ENCODE measurements around the gene CPTP.

Gene CPTP

GRCh38 chr1:1308756-1309250 lies 15.8 kb upstream of the CPTP start:
- H3K4me1 ChIP-seq (ENCODE audit: insufficient read depth, insufficient read length), result peaks cover 16% of the 10 kb centered on the region
- no peak for DNase-seq (ENCODE audit: low read depth, low spot score)
- H3K4me3 ChIP-seq (ENCODE audit: insufficient read length, low read depth), result peak overlapping the region; percentile 70
- H3K9me3 ChIP-seq (ENCODE audit: insufficient read depth, low read length), result no peaks in the 10 kb centered on the region
- peaks cover 49% of the 10 kb centered on the region for H3K36me3 ChIP-seq (ENCODE audit: insufficient read depth, insufficient read length, low read length)
- TF ChIP-seq YY1 (IDR thresholded peaks at IDR 0.05; ENCODE audit: insufficient read depth, insufficient read length) (no peak), ZNF274 (IDR thresholded peaks at IDR 0.05; ENCODE audit: low read depth, low read length) (no peak), SUZ12 (IDR thresholded peaks at IDR 0.05; ENCODE audit: extremely low read depth, insufficient read depth, insufficient read length) (no peak)
- H3K9ac ChIP-seq (ENCODE audit: insufficient read length, low read depth), result peak overlapping the region; percentile 90
- no peaks in the 10 kb centered on the region for H3K27me3 ChIP-seq (ENCODE audit: insufficient read depth, insufficient read length)

GRCh38 chr1:1309251-1310108 lies 15.1 kb upstream of the CPTP start:
- peak overlapping the region; percentile 70 for H3K4me3 ChIP-seq (ENCODE audit: insufficient read length, low read depth)
- peaks cover 14% of the 10 kb centered on the region for H3K4me1 ChIP-seq (ENCODE audit: insufficient read depth, insufficient read length)
- H3K36me3 ChIP-seq (ENCODE audit: insufficient read depth, insufficient read length, low read length), result peaks cover 56% of the 10 kb centered on the region
- no peaks in the 10 kb centered on the region for H3K9me3 ChIP-seq (ENCODE audit: insufficient read depth, low read length)
- TF ChIP-seq YY1 (IDR thresholded peaks at IDR 0.05; ENCODE audit: insufficient read depth, insufficient read length), result no peak
- peak overlapping the region; percentile 90 for H3K9ac ChIP-seq (ENCODE audit: insufficient read length, low read depth)
- DNase-seq (ENCODE audit: low read depth, low spot score), result no peak
- H3K27me3 ChIP-seq (ENCODE audit: insufficient read depth, insufficient read length), result no peaks in the 10 kb centered on the region

GRCh38 chr1:1310109-1310385 lies 14.6 kb upstream of the CPTP start:
- H3K9ac ChIP-seq (ENCODE audit: insufficient read length, low read depth), result peak overlapping the region; percentile 90
- no peak overlapping the region for H3K4me3 ChIP-seq (ENCODE audit: insufficient read length, low read depth)
- no peak for TF ChIP-seq YY1 (IDR thresholded peaks at IDR 0.05; ENCODE audit: insufficient read depth, insufficient read length)
- no peak for TF ChIP-seq ZNF274 (IDR thresholded peaks at IDR 0.05; ENCODE audit: low read depth, low read length)
- TF ChIP-seq SUZ12 (IDR thresholded peaks at IDR 0.05; ENCODE audit: extremely low read depth, insufficient read depth, insufficient read length), result no peak
- H3K9me3 ChIP-seq (ENCODE audit: insufficient read depth, low read length), result no peaks in the 10 kb centered on the region
- DNase-seq (ENCODE audit: low read depth, low spot score), result no peak
- peaks cover 15% of the 10 kb centered on the region for H3K4me1 ChIP-seq (ENCODE audit: insufficient read depth, insufficient read length)
- peaks cover 61% of the 10 kb centered on the region for H3K36me3 ChIP-seq (ENCODE audit: insufficient read depth, insufficient read length, low read length)
- no peaks in the 10 kb centered on the region for H3K27me3 ChIP-seq (ENCODE audit: insufficient read depth, insufficient read length)

- TF ChIP-seq YY1 (IDR thresholded peaks at IDR 0.05; ENCODE audit: insufficient read depth, insufficient read length), result no peak
- no peak for TF ChIP-seq ZNF274 (IDR thresholded peaks at IDR 0.05; ENCODE audit: low read depth, low read length)
- peaks cover 18% of the 10 kb centered on the region for H3K4me1 ChIP-seq (ENCODE audit: insufficient read depth, insufficient read length)
- peaks cover 65% of the 10 kb centered on the region for H3K36me3 ChIP-seq (ENCODE audit: insufficient read depth, insufficient read length, low read length)
- no peak overlapping the region for H3K4me3 ChIP-seq (ENCODE audit: insufficient read length, low read depth)
- no peak overlapping the region for H3K9ac ChIP-seq (ENCODE audit: insufficient read length, low read depth)
- no peaks in the 10 kb centered on the region for H3K27me3 ChIP-seq (ENCODE audit: insufficient read depth, insufficient read length)
- H3K9me3 ChIP-seq (ENCODE audit: insufficient read depth, low read length), result no peaks in the 10 kb centered on the region
- DNase-seq (ENCODE audit: low read depth, low spot score), result no peak
Observed at GRCh38 chr1:1310476-1311053, 14.0 kb upstream of the CPTP start.

GRCh38 chr1:1311107-1312104 lies 13.2 kb upstream of the CPTP start:
- Histone ChIP-seq H3K9me3 (ENCODE audit: insufficient read depth, low read length) (no peaks in the 10 kb centered on the region), H3K27me3 (ENCODE audit: insufficient read depth, insufficient read length) (no peaks in the 10 kb centered on the region), H3K4me1 (ENCODE audit: insufficient read depth, insufficient read length) (peaks cover 14% of the 10 kb centered on the region), H3K36me3 (ENCODE audit: insufficient read depth, insufficient read length, low read length) (peaks cover 70% of the 10 kb centered on the region), H3K9ac (ENCODE audit: insufficient read length, low read depth) (no peak overlapping the region), H3K4me3 (ENCODE audit: insufficient read length, low read depth) (no peak overlapping the region)
- TF ChIP-seq ZNF274 (IDR thresholded peaks at IDR 0.05; ENCODE audit: low read depth, low read length) (no peak), YY1 (IDR thresholded peaks at IDR 0.05; ENCODE audit: insufficient read depth, insufficient read length) (no peak), SUZ12 (IDR thresholded peaks at IDR 0.05; ENCODE audit: extremely low read depth, insufficient read depth, insufficient read length) (no peak)
- no peak for DNase-seq (ENCODE audit: low read depth, low spot score)

- H3K27me3 ChIP-seq (ENCODE audit: insufficient read depth, insufficient read length), result no peaks in the 10 kb centered on the region
- no peak for DNase-seq (ENCODE audit: low read depth, low spot score)
- H3K36me3 ChIP-seq (ENCODE audit: insufficient read depth, insufficient read length, low read length), result peaks cover 71% of the 10 kb centered on the region
- TF ChIP-seq YY1 (IDR thresholded peaks at IDR 0.05; ENCODE audit: insufficient read depth, insufficient read length) (no peak), ZNF274 (IDR thresholded peaks at IDR 0.05; ENCODE audit: low read depth, low read length) (no peak), SUZ12 (IDR thresholded peaks at IDR 0.05; ENCODE audit: extremely low read depth, insufficient read depth, insufficient read length) (no peak)
- peaks cover 12% of the 10 kb centered on the region for H3K4me1 ChIP-seq (ENCODE audit: insufficient read depth, insufficient read length)
- no peak overlapping the region for H3K4me3 ChIP-seq (ENCODE audit: insufficient read length, low read depth)
- peak overlapping the region; percentile 21 for H3K9ac ChIP-seq (ENCODE audit: insufficient read length, low read depth)
- H3K9me3 ChIP-seq (ENCODE audit: insufficient read depth, low read length), result no peaks in the 10 kb centered on the region
Observed at GRCh38 chr1:1312450-1313314, 11.9 kb upstream of the CPTP start.
